ENCODE measurements around the gene RICTOR.

Gene RICTOR

GRCh38 chr5:39024005-39024404, 50.2 kb downstream of the RICTOR start:
- H3K4me3 ChIP-seq (replicated peaks in 1 of 2; ENCODE audit: low read depth in 2 of 2, low read length in 2 of 2) = no peak overlapping the region
- DNase-seq (ENCODE audit: low read depth in 2 of 2) = no peak
- TF ChIP-seq, protein P1, sequence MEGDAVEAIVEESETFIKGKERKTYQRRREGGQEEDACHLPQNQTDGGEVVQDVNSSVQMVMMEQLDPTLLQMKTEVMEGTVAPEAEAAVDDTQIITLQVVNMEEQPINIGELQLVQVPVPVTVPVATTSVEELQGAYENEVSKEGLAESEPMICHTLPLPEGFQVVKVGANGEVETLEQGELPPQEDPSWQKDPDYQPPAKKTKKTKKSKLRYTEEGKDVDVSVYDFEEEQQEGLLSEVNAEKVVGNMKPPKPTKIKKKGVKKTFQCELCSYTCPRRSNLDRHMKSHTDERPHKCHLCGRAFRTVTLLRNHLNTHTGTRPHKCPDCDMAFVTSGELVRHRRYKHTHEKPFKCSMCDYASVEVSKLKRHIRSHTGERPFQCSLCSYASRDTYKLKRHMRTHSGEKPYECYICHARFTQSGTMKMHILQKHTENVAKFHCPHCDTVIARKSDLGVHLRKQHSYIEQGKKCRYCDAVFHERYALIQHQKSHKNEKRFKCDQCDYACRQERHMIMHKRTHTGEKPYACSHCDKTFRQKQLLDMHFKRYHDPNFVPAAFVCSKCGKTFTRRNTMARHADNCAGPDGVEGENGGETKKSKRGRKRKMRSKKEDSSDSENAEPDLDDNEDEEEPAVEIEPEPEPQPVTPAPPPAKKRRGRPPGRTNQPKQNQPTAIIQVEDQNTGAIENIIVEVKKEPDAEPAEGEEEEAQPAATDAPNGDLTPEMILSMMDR (IDR thresholded peaks at IDR 0.05; ENCODE audit: low read depth, low read length) = no peak

DNA sequence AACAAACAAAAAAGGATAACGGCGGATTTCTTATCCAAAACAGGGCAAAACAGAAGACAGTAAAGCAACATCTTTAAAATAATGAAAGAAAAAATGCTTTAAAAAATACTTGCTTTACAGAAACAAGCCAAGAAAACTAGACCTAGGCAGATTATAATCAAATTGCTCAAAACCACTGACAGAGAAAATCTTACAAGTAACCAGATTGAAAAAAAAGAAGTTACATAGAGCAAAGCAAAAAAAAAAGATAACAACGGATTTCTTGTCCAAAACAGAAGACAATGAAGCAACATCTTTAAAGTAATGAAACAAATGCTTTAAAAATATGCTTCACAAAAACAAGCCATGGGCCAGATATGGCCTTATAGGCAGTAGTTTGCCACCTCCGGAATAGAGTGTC, 51.1 kb downstream of the RICTOR start:
- TF ChIP-seq, protein P1 (IDR thresholded peaks at IDR 0.05; ENCODE audit: low read depth, low read length) = no peak
- no peak for DNase-seq (ENCODE audit: low read depth in 2 of 2)
- H3K4me3 ChIP-seq (replicated peaks in 1 of 2; ENCODE audit: low read depth in 2 of 2, low read length in 2 of 2) = no peak overlapping the region

- TF ChIP-seq, protein P1 (IDR thresholded peaks at IDR 0.05; ENCODE audit: low read depth, low read length) = no peak
Observed at GRCh38 chr5:39022151-39022550, 52.0 kb downstream of the RICTOR start.

DNA sequence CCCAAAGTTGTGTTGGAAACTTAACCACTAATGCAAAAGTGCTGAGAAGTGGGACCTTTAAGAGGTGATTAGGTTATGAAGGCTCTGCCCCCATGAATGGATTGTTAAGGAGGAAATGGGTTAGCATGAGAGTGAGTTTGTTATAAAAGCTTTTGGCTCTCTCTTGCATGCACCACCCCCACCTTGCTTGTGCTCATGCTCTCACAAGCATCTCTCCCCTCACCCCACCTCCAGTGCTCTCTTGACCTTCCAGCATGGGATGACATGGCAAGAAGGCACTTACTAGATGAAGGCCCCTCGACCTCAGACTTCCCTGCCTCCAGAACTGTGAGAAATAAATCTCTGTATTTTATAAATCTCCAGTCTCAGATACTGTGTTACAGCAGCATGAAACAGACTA, 52.8 kb downstream of the RICTOR start:
- no peak for DNase-seq (ENCODE audit: low read depth in 2 of 2)
- H3K4me3 ChIP-seq (replicated peaks in 1 of 2; ENCODE audit: low read depth in 2 of 2, low read length in 2 of 2) = no peak overlapping the region
- TF ChIP-seq, protein P1 (IDR thresholded peaks at IDR 0.05; ENCODE audit: low read depth, low read length) = no peak

More at GRCh38 chr5:39022151-39022550, 52.0 kb downstream of the RICTOR start:
- no peak for DNase-seq (ENCODE audit: low read depth in 2 of 2)
- no peak overlapping the region for H3K4me3 ChIP-seq (replicated peaks in 1 of 2; ENCODE audit: low read depth in 2 of 2, low read length in 2 of 2)

DNA sequence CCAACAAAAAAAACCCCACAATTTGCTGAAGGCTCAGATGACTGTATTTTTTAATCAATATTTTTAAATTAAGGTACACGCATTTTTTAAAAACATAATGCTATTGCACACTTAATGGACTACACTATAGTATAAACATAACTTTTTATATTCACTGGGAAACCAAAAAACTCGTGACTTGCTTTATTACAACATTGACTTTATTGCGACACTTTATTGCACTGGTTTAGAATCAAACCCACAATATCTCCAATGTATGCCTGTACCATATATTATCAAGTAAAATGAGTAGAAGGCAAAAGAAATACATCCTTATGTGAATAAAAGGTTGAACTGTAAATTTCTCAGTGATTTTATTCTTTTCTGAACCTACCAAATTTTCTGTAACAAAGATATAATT, 53.7 kb downstream of the RICTOR start:
- TF ChIP-seq, protein P1 (IDR thresholded peaks at IDR 0.05; ENCODE audit: low read depth, low read length) = no peak
- no peak overlapping the region for H3K4me3 ChIP-seq (replicated peaks in 1 of 2; ENCODE audit: low read depth in 2 of 2, low read length in 2 of 2)
- DNase-seq (ENCODE audit: low read depth in 2 of 2) = no peak

DNA sequence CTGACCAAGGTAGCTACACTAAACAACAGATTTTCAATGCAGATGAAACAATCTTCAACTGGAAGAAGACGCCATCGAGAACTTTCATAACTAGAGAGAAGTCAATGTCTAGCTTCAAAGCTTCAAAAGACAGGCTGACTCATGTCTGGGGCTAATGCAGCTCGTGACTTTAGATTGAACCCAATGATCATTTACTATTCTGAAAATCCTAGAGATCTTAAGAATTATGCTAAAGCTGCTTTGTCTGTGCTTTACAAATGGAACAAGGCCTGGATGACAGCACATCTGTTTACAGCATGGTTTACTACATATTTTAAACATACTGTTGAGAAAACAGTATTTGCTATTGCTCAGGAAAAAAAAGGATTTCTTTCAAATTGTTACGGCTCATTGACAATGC, 54.9 kb downstream of the RICTOR start:
- TF ChIP-seq, protein P1 (IDR thresholded peaks at IDR 0.05; ENCODE audit: low read depth, low read length) = no peak
- no peak for DNase-seq (ENCODE audit: low read depth in 2 of 2)

DNA sequence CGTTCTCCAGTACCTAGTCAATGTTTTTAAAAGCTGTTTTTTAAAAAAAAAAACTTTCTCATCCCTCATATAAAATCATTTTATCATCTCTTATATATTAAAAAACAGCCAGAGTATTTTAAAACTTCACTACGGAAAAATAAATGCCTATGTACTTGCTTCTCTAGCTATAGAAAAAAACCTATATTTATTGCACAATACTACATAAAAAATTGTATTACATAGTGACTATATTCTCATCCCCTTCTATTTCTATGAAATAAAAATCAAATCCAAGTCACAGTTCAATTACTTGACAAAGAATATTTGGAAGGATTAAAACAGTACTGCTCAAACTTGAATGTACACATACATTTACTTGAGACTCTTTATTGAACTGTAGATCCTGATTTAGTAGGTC, 56.7 kb downstream of the RICTOR start:
- no peak overlapping the region for H3K4me3 ChIP-seq (replicated peaks in 1 of 2; ENCODE audit: low read depth in 2 of 2, low read length in 2 of 2)
- no peak for DNase-seq (ENCODE audit: low read depth in 2 of 2)
- TF ChIP-seq, protein P1 (IDR thresholded peaks at IDR 0.05; ENCODE audit: low read depth, low read length) = no peak

More for the DNA sequence above, 54.9 kb downstream of the RICTOR start:
- H3K4me3 ChIP-seq (replicated peaks in 1 of 2; ENCODE audit: low read depth in 2 of 2, low read length in 2 of 2) = no peak overlapping the region
